GM18870 (cell line): ENCODE results near the gene STAU1.
"Not testable (repeated sequence)": the region's sequence is repeated elsewhere in the genome, so short reads cannot be mapped to it uniquely, and the experiment has no call there.

Experiments used
- ATAC-seq: cut with Tn5 transposase; IDR thresholded peaks from one replicate; pipeline ENCODE4 v1.9.1; 2021; ENCODE audit warnings: moderate library complexity; ENCODE audit not compliant: unreplicated experiment

The STAU1 gene, protein sequence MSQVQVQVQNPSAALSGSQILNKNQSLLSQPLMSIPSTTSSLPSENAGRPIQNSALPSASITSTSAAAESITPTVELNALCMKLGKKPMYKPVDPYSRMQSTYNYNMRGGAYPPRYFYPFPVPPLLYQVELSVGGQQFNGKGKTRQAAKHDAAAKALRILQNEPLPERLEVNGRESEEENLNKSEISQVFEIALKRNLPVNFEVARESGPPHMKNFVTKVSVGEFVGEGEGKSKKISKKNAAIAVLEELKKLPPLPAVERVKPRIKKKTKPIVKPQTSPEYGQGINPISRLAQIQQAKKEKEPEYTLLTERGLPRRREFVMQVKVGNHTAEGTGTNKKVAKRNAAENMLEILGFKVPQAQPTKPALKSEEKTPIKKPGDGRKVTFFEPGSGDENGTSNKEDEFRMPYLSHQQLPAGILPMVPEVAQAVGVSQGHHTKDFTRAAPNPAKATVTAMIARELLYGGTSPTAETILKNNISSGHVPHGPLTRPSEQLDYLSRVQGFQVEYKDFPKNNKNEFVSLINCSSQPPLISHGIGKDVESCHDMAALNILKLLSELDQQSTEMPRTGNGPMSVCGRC

DNA sequence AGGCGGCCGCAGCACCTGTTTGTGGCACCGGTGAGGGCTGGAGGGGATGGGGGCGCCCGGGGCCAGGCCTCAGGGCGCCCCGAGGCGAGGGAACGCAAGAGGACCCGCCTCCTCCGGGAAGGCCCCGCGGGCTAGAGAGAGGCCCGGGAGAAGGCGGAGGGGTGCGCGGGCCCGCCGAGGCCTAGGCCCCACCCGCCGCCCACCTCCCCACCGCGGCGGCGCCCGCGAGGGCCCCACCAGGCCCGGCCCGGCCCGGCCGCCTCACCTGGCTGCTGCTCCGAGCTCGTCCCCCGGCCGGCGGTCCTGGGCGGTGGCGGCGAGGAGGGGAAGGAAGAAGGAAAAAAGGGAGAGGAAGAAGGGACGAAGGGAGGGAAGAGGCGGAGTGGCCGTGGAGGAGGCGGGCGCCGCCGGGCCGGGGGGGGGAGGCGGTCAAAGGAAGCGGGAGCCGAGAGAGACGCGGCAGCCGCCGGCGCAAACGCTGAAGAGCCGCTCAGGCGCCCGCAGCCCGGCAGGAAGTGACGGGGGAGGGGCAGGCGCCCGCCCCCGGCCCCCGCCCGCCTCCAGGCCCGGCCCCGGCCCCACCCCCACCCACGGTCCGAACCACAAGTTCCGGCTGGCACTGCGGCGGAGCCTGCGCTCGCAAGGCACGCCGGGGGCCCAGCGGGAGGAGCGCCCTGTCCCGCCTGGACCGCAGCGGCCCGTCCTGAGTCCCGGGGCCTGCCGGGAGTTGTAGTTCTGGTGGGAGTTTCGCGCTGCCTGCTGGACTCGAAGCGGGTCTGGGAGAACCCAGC, at the start of gene STAU1:
TSS of gene STAU1 (minus strand) at position 484 of the 791 bp plus-strand sequence. CDS start 22,133 bp downstream, outside the sequence.
- ATAC-seq: peak; percentile 75

DNA sequence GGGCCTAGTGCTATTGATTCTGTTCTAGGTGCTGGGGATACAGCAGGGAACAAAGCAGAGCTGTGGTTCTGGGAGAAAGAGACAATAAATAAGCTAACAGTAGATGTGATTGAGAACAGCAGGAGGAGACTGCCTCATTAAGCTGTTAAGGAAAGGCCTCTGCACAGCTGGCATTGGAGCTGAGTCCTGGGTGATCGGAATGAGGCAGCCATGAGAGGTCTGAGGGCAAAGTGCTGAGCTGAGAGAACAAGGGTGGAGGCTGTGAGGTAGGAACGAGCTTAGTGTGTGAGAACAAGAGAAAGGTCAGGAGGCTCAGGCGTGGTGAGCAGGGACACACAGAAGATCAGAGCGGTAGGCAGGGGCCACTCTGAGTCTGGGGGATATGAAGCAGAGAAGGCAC, 49.4 kb upstream of the STAU1 start:
- no peak for ATAC-seq

DNA sequence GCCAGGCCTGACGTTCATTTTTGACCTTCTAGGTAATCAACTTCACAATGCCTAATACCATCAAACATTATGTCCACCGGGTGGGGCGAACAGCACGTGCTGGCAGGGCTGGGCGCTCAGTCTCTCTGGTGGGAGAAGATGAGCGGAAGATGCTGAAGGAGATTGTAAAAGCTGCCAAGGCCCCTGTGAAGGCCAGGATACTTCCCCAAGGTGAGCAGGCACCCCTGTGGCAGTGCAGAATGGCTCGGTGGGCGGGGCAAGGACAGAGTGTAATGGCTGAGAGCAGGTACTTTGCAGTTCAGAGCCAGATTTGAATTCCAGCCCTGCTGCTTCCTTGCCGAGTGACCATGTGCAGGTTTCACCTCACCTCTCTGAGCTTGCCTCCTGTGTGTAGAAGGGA, 48.2 kb upstream of the STAU1 start:
- ATAC-seq: no peak

DNA sequence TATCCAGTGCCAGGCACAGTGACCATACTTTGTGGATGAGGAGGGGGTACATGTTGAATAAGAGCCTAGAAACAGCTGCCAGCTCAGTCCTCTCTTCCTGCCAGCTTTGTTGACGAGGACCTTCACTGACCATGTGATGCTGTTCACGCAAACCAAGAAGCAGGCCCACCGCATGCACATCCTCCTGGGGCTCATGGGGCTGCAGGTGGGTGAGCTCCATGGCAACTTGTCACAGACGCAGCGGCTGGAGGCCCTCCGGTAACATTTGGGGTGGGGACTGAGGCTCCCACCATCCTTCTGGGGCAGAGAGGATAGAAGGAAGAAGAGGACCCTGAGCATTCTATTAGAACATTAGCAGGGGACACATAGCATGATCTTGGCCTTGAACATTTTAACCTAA, 46.7 kb upstream of the STAU1 start:
- ATAC-seq: no peak

DNA sequence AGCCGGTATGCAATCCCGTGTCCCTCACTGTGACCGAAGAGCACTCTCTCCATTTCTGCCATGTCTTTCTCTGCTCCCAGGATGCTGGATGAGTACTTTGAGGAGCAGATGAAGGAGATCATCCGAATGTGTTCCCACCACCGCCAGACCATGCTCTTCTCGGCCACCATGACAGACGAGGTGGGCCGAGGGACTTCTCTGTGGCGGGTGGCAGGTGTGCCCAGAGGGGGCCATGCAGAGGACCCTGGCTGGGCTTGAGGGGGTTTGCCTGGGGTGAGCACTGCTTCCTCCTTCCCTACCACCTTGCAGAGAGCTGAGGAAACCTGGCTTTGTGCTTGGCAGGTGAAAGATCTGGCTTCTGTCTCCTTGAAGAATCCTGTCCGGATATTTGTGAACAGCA, 45.1 kb upstream of the STAU1 start:
- ATAC-seq: no peak

DNA sequence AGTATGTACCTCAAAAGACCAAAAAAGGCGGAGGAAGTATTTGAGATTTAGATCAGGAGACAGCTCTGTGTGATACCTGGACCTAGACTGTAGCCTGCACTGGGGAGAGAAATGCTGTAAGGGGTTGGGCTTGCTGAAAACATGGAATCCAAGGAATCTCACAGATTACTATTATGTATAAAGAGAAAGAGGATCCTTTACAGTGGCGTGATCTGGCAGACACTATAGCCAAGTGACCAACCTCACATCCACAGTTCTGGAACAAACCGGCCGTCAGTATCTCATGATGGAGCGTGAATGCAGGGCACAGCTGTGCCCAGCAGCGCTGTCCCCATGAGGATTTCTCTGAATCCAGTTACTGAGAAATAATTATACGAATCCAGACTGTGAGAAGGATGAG, 43.3 kb upstream of the STAU1 start:
- ATAC-seq: no peak

DNA sequence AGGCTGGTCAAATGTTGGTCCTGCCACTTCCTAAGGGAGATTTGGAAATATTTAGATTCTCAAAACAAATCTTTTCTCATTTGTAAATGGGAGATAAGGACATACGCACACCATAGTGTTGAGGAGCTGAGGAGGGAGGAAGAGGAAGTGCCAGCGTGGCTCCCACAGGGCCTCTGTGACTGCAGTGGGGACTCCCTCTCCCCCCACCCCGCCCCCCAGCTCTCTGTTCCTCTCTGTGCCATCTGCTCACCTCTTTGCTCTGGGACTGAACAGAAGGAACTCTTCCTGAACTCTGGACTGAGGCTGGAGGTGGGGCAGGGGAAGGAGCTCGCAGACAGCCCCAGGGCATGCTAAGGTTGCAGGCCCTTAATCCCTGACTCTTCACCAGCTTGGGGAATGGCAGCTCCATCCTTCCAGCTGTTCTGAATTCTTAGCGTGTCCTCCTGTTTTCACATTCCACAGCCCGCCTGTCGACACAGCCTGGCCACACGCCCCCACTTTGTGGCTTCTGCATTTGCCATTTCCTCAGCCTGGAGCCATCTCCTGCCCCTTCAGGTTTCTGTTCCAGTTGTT, 42.5 kb upstream of the STAU1 start:
- no peak for ATAC-seq

DNA sequence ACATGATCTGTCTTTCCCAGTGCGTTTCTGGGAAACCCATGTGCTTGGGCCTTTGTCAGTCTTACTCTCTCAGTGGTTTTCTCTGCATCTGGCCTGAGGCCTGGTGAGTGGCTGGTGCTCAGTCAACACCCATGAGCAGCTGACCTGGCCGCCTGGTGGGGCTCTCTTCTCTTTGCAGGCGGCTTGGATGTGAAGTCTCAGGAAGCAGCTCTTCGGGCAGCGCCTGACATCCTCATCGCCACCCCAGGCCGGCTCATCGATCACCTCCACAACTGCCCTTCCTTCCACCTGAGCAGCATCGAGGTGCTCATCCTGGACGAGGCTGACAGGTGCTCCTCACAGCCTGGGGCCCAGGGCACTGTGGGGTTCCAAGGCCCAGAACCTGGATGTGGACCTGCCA, 41.9 kb upstream of the STAU1 start:
- ATAC-seq: no peak

DNA sequence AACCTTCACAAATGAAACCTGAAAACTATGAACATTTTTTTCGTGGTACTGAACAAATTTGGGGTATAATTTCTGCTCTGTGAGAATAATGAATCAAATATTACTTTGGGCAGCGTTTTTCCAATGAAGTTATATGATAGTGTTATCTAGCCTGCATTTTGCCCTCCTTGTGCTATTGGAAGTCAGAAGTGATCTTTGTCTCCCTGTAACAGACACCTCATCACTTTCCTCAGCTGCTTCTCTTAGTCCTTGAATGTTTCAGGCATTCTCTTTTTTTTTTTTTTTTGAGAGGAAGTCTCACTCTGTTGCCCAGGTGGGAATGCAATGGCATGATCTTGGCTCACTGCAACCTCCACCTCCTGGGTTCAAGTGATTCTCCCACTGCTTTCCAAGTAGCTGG, 41.2 kb upstream of the STAU1 start:
- no peak for ATAC-seq

DNA sequence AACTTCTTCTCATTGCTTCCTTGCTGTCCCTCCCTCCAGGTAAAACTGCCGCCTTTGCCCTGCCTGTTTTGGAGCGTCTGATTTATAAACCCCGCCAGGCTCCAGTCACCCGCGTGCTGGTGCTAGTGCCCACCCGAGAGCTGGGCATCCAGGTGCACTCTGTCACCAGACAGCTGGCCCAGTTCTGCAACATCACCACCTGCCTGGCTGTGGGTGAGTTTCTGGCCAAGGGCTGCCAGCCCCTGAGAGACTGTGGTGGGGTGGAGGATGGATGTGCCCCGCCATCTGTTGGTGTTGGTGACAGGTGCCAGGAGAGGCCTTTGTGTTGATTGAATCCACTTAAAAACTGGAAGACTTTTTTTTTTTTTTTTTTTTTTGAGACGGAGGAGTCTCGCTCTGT, 40.5 kb upstream of the STAU1 start:
- ATAC-seq: no peak

DNA sequence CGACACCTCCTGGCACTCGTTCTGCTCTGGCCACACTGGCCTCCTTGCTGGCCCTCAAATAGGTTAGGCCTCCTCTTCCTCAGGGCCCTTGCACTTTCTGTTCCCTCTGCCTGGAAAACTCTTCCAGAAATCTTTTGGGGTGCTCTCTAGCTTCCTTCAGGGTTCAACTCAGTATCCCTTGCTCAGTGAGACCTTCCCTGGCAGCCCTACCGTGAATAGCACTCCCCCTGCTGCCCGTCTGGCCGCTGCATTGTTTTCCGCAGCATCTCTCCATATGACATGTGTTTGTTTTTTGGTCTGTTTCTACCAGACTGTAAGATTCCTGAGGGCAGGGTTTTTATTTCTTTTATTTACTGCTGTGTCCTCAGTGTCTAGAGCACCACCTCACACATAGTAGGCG, 37.8 kb upstream of the STAU1 start:
- no peak for ATAC-seq

DNA sequence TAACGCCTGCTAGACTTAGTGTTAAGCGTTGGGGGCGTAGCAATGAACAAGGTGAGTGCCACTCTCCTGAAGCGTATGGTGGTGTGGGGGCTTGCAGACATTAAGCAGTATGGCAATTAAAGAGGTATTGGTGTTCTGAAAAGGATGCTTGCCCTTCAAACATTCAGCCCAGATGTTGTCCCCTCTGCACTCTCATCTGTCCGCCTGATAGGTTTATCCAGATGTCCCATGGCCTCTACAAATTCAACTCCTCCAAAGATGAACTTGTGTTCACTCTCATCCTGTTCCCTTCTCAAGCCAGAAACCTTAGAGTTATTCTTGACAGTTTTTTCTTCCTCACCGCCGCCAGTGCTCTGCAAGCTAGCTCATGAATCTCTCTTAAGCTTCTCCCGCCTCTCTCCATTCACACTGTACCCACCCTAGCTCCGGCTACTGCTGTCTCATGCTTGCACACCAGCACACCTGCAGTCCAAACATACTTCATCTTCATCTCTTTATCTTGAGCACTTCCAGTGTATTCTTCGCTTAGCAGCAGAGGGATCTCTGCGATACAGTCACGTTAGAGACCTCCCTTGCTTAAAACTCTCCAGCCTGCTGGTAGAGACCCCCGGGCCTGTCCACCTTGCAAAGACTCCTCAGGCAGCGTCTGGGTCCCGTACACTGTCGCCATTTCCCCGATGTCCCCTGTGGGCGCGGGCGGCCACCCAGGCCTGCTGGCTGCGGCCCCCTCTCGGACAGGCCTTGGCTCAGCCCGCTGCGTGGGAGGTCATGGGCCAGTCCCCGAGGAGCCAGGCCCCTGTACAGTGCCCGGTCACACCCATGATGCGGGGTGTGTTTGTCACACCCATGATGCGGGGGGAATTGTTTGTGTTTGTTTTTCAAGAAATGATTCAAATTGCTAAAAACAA, 32.0 kb upstream of the STAU1 start:
- ATAC-seq: no peak

DNA sequence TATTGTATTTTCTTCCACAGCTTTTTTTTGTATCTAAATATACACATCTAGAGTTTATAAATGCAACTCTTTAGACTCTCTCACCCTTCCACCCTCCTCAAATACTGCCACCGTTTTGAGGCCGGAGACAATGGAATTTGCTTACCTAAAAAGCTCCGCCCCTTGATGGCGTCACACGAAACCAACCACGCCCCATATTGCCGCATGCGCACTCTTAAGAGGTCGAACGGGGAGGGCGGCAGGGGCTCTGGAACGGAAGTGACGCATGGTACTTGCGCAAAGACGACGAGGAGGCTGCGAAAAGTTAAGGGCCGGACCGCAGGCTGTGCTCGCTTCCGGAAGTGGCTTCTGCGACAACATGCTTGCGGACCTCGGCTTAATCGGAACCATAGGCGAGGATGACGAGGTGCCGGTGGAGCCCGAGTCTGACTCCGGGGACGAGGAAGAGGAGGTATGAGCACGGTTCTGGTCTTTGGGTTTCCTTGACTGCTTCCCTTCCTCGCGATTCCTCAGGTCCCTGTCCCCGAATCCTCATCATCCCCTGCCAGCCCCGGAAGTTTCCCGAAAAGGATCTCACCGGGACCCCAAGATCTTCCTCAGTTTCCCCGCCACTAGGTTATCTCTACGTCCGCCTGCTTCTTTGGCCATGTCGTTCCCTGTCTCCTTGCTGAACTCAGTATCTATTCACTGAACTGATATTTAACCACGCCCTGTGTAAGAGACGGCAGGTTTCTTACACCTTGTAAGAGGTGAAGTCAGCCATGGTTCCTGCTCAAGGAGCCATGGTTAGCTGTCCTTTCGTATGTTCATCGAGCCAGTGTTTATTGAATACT, 31.2 kb upstream of the STAU1 start, which contains the start of gene DDX27:
TSS of gene DDX27 (plus strand) at position 326 of the 833 bp plus-strand sequence. CDS start at position 359, 33 bp downstream.
- ATAC-seq: peak; percentile 56

DNA sequence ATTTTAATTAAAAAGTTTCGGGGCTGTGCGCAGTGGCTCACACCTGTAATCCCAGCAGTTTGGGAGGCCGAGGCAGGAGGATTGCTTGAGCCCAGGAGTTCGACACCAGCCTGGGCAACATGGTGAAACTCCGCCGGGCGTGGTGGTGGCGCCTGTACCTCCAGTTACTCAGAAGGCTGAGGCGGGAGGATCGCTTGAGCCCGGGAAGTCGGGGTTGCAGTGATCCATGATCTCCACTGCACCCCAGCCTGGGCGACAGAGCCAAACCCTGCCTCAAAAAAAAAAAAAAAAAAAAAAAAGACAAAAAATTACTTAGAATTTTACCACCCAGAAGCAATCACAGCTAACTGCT, 30.6 kb upstream of the STAU1 start:
- not testable (repeated sequence) for ATAC-seq

DNA sequence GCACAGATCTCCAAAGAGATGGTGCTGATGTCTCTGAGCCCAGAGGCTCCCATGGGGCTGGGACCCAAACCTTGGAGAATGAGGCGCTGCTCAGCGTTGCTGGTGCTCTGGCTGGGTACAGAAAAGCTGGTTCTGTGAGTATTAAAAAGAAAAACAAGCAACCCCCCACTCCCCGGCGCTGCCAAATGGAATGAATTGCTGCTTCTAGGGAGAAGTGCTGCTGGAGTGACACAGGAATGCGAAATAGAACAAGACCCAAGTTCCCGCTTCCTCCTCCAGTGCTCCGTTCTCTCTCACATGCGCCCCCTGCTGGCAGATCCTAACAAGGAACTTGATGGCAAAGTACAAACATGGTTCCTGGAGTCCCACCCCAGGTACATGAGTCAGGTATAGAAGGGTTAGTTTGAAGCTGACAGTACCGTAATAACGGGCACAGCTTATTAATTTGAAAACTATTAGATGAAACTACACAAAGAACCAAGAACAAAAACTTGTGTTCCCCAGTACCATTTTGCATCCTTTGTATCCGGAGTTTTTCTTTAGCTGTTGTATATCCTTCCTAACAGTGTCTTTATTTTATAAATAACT, 29.0 kb upstream of the STAU1 start:
- ATAC-seq: no peak

DNA sequence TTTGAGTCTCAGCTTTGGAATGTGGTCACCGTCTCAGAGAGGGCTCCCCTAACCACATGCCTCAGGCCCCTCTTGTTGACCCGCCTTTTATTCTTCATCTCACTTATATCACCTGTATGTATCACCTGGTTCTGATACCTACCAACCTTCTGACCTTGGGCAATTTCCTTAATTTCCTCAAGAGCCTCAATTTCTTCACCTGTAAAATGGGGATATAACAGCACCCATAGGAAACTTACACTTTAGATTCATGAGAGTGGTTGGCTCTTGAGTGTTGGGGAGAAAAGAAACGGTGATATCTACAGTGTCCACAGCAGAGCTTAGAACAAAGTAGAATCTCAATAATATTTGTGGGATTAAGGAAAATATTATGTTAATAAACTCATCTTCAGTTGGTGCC, 27.1 kb upstream of the STAU1 start:
- ATAC-seq: no peak

DNA sequence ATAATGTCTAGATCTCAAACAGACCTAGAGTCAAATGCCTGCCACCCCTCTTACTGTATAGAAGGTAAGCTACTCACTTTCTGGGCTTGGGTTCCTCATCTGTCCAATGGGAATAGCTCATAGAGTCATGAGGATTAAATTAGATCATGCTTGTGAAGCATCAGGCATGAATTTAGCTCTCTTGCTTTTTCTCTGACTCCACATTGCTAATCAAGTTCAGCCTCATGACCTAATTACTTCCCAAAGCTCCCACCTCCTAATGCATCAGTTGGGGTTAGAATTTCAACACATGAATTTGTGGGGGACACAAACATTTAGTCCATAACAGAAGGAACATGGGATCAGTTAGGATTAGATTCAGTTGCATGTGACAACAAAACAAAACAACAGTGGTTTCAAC, 26.4 kb upstream of the STAU1 start:
- ATAC-seq: no peak

DNA sequence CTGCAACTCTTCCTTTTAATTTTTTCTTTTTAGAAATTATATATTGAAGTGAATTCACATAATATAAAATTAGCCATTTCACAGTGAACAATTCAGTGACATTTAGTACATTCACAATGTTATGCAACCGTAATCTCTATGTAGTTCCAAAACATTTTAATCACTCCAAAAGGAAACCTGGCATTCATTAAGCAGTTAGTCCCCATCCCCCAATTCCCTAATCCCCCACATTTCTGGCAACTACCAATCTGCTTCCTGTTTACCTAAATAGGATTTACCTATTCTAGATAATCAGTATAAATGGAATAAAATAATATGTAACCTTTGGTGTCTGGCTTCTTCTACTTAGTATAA, 22.6 kb upstream of the STAU1 start:
- ATAC-seq: no peak

DNA sequence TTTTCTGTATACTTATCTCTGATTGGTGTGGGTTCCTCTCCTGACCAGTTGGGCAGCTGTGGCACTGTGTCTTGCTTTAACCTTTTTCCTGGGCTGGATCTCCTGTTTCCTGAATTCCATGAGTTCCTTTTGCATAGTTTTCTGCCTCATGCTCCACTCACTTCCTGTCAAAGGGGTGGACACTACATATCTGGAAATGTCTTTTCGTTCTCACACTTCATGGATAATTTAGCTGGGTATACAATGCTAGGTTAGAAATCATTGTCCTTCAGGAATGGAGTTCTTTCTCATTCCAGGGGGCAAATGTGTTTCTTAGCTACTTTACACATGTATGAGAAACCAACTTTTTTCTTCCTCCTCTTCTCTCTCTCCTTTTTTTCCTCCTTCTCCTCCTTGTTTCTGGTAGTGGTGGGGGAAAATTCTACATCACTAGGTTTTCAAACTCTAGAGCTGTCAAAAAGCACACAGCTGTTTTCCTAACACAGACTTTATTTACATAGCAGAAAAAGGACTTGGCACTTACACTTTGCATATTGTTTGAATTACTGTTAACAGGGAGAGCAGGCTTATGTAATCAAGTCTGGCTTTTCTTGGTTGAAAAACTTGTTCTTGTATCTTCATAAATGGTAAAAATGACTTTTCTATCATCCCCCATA, 22.1 kb upstream of the STAU1 start:
- ATAC-seq: no peak
